T-helper 1 cell treated with Interleukin-12 subunit alpha and Interleukin-12 subunit beta and Interleukin-4 antibody, amounts not matched to agents 30 μg/mL and 1 μg/mL, for 36 hours (primary cell): ENCODE data around the gene OPRD1.
"Not testable (repeated sequence)": the region's sequence is repeated elsewhere in the genome, so short reads cannot be mapped to it uniquely, and the experiment has no call there.

Source experiments
- H3K27ac Mint-ChIP-seq: one replicate; pipeline ENCODE4 v1.8.0; 2021; ENCODE audit warnings: mild to moderate bottlenecking, mixed read lengths
- H3K27me3 Mint-ChIP-seq: one replicate; pipeline ENCODE4 v1.8.0; 2021; ENCODE audit warnings: low read depth, mixed read lengths
- H3K36me3 Mint-ChIP-seq: one replicate; pipeline ENCODE4 v1.8.0; 2021; ENCODE audit warnings: low read depth, mixed read lengths
- H3K4me1 Mint-ChIP-seq: one replicate; pipeline ENCODE4 v1.8.0; 2021; ENCODE audit warnings: low read depth, mixed read lengths
- H3K4me3 Mint-ChIP-seq: one replicate; pipeline ENCODE4 v1.8.0; 2021; ENCODE audit warnings: mild to moderate bottlenecking, moderate library complexity, mixed read lengths
- H3K9me3 Mint-ChIP-seq: one replicate; pipeline ENCODE4 v1.8.0; 2021; ENCODE audit warnings: mixed read lengths

OPRD1 gene

GRCh38 chr1:28875134-28875533 lies 63.2 kb downstream of the OPRD1 start:
- not testable (repeated sequence) for H3K4me1 Mint-ChIP-seq, H3K27ac Mint-ChIP-seq, H3K4me3 Mint-ChIP-seq, H3K9me3 Mint-ChIP-seq, H3K36me3 Mint-ChIP-seq
- peaks cover 20% of the 10 kb centered on the region for H3K27me3 Mint-ChIP-seq

GRCh38 chr1:28877132-28877781 lies 65.3 kb downstream of the OPRD1 start:
- H3K36me3 Mint-ChIP-seq, result no peaks in the 10 kb centered on the region
- peaks cover 11% of the 10 kb centered on the region for H3K4me1 Mint-ChIP-seq
- H3K9me3 Mint-ChIP-seq, result no peaks in the 10 kb centered on the region
- H3K4me3 Mint-ChIP-seq, result no peak overlapping the region
- H3K27ac Mint-ChIP-seq, result no peak overlapping the region
- peaks cover 16% of the 10 kb centered on the region for H3K27me3 Mint-ChIP-seq

- H3K9me3 Mint-ChIP-seq, result no peaks in the 10 kb centered on the region
- peaks cover 15% of the 10 kb centered on the region for H3K4me1 Mint-ChIP-seq
- no peaks in the 10 kb centered on the region for H3K36me3 Mint-ChIP-seq
- H3K4me3 Mint-ChIP-seq, result no peak overlapping the region
- H3K27ac Mint-ChIP-seq, result no peak overlapping the region
- H3K27me3 Mint-ChIP-seq, result peaks cover 14% of the 10 kb centered on the region
Measured at GRCh38 chr1:28878796-28879195, 66.8 kb downstream of the OPRD1 start.

- Mint-ChIP-seq H3K4me1 (peaks cover 37% of the 10 kb centered on the region), H3K27me3 (peaks cover 3% of the 10 kb centered on the region), H3K27ac (peak overlapping the region; percentile 16), H3K4me3 (no peak overlapping the region), H3K36me3 (no peaks in the 10 kb centered on the region), H3K9me3 (no peaks in the 10 kb centered on the region)
Measured at GRCh38 chr1:28882009-28882628, 70.1 kb downstream of the OPRD1 start.

- Mint-ChIP-seq H3K4me3 (no peak overlapping the region), H3K27ac (no peak overlapping the region), H3K9me3 (no peaks in the 10 kb centered on the region), H3K4me1 (peaks cover 37% of the 10 kb centered on the region), H3K36me3 (peaks cover 1% of the 10 kb centered on the region), H3K27me3 (no peaks in the 10 kb centered on the region)
Measured at GRCh38 chr1:28883242-28883616, 71.3 kb downstream of the OPRD1 start.

GRCh38 chr1:28885472-28885877 lies 73.5 kb downstream of the OPRD1 start:
- H3K36me3 Mint-ChIP-seq, result peaks cover 4% of the 10 kb centered on the region
- peak overlapping the region; percentile 86 for H3K27ac Mint-ChIP-seq
- H3K9me3 Mint-ChIP-seq, result no peaks in the 10 kb centered on the region
- H3K4me3 Mint-ChIP-seq, result no peak overlapping the region
- no peaks in the 10 kb centered on the region for H3K27me3 Mint-ChIP-seq
- peaks cover 54% of the 10 kb centered on the region for H3K4me1 Mint-ChIP-seq

- Mint-ChIP-seq H3K36me3 (peaks cover 6% of the 10 kb centered on the region), H3K27ac (peak overlapping the region; percentile 86), H3K4me1 (peaks cover 57% of the 10 kb centered on the region), H3K4me3 (peak overlapping the region; percentile 84), H3K27me3 (no peaks in the 10 kb centered on the region), H3K9me3 (no peaks in the 10 kb centered on the region)
Measured at GRCh38 chr1:28885977-28886730, 74.2 kb downstream of the OPRD1 start.

GRCh38 chr1:28886731-28887418 lies 74.9 kb downstream of the OPRD1 start:
- peak overlapping the region; percentile 86 for H3K27ac Mint-ChIP-seq
- H3K9me3 Mint-ChIP-seq, result no peaks in the 10 kb centered on the region
- H3K4me3 Mint-ChIP-seq, result peak overlapping the region; percentile 84
- peaks cover 55% of the 10 kb centered on the region for H3K4me1 Mint-ChIP-seq
- H3K27me3 Mint-ChIP-seq, result no peaks in the 10 kb centered on the region
- H3K36me3 Mint-ChIP-seq, result peaks cover 9% of the 10 kb centered on the region

GRCh38 chr1:28887419-28887834 lies 75.5 kb downstream of the OPRD1 start:
- Mint-ChIP-seq H3K4me3 (peak overlapping the region; percentile 95), H3K4me1 (peaks cover 52% of the 10 kb centered on the region), H3K9me3 (no peaks in the 10 kb centered on the region), H3K36me3 (peaks cover 13% of the 10 kb centered on the region), H3K27me3 (no peaks in the 10 kb centered on the region), H3K27ac (peak overlapping the region; percentile 89)

- H3K9me3 Mint-ChIP-seq, result no peaks in the 10 kb centered on the region
- peak overlapping the region; percentile 89 for H3K27ac Mint-ChIP-seq
- H3K36me3 Mint-ChIP-seq, result peaks cover 13% of the 10 kb centered on the region
- H3K27me3 Mint-ChIP-seq, result no peaks in the 10 kb centered on the region
- H3K4me3 Mint-ChIP-seq, result peak overlapping the region; percentile 95
- peaks cover 52% of the 10 kb centered on the region for H3K4me1 Mint-ChIP-seq
Measured at GRCh38 chr1:28887835-28888682, 76.1 kb downstream of the OPRD1 start.

- H3K27me3 Mint-ChIP-seq, result no peaks in the 10 kb centered on the region
- H3K36me3 Mint-ChIP-seq, result peaks cover 15% of the 10 kb centered on the region
- no peaks in the 10 kb centered on the region for H3K9me3 Mint-ChIP-seq
- H3K4me3 Mint-ChIP-seq, result peak overlapping the region; percentile 95
- peak overlapping the region; percentile 20 for H3K27ac Mint-ChIP-seq
- H3K4me1 Mint-ChIP-seq, result peaks cover 51% of the 10 kb centered on the region
Measured at GRCh38 chr1:28888915-28889314, 76.9 kb downstream of the OPRD1 start.

GRCh38 chr1:28889357-28889756 lies 77.4 kb downstream of the OPRD1 start:
- Mint-ChIP-seq H3K9me3 (no peaks in the 10 kb centered on the region), H3K27me3 (no peaks in the 10 kb centered on the region), H3K4me1 (peaks cover 49% of the 10 kb centered on the region), H3K27ac (peak overlapping the region; percentile 26), H3K36me3 (peaks cover 15% of the 10 kb centered on the region), H3K4me3 (peak overlapping the region; percentile 95)

GRCh38 chr1:28890435-28890834 lies 78.5 kb downstream of the OPRD1 start:
- Mint-ChIP-seq H3K27me3 (no peaks in the 10 kb centered on the region), H3K27ac (no peak overlapping the region), H3K4me3 (no peak overlapping the region), H3K9me3 (no peaks in the 10 kb centered on the region), H3K4me1 (peaks cover 41% of the 10 kb centered on the region), H3K36me3 (peaks cover 15% of the 10 kb centered on the region)

GRCh38 chr1:28890836-28891235 lies 78.9 kb downstream of the OPRD1 start:
- H3K27me3 Mint-ChIP-seq, result no peaks in the 10 kb centered on the region
- peaks cover 15% of the 10 kb centered on the region for H3K36me3 Mint-ChIP-seq
- no peaks in the 10 kb centered on the region for H3K9me3 Mint-ChIP-seq
- no peak overlapping the region for H3K27ac Mint-ChIP-seq
- no peak overlapping the region for H3K4me3 Mint-ChIP-seq
- peaks cover 37% of the 10 kb centered on the region for H3K4me1 Mint-ChIP-seq
